Loucy (cell line): ENCODE data around the gene NEDD4.

Experiments
- CTCF ChIP-seq: fragments of 200-600 bp; sonication (generic); conservative IDR thresholded peaks from 2 replicates; pipeline ENCODE4 v1.5.1; 2014; ENCODE audit warnings: mild to moderate bottlenecking, antibody characterized with exemption, low read length
- EZH2phosphoT487 ChIP-seq: fragments of 200-600 bp; IDR thresholded peaks from 2 replicates; pipeline ENCODE4 v1.6.1; 2018; ENCODE audit warnings: antibody characterized with exemption, mild to moderate bottlenecking, moderate library complexity, borderline replicate concordance

DNA sequence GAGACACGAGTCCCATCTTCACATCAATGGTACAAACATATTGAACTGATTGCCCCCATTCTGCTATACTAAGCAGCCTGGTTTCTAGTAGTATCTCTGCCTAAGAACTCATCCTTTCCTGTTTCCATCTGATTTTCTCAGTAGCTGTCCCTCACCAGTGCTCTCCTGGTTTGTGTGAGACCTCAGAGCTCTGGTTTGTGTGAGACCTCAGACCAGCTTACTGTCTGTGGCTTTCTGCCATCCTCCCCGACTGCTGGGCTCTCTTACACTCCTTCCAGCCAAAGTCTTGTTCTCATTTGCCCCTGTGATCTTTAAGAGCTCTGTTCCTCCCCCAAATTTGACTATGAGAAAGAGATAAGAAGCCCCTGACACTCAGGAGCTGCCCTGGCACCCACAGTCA is 41.1 kb upstream of the NEDD4 start:
- TF ChIP-seq CTCF (no peak), EZH2phosphoT487 (no peak)
